ENCODE results near the gene PADI4.

- TF ChIP-seq CTCF (conservative IDR thresholded peaks at IDR 0.05; ENCODE audit: low read depth, low read length) (no peak), RAD21 (IDR thresholded peaks at IDR 0.05; ENCODE audit: low read length) (no peak), RCOR1 (IDR thresholded peaks at IDR 0.05; ENCODE audit: insufficient replicate concordance, low read length) (no peak), POLR2A (IDR thresholded peaks at IDR 0.05; ENCODE audit: low read depth, low read length) (no peak), BHLHE40 (IDR thresholded peaks at IDR 0.05; ENCODE audit: low read depth, low read length) (no peak), SMC3 (IDR thresholded peaks at IDR 0.05; ENCODE audit: low read depth, low read length) (no peak), MAZ (IDR thresholded peaks at IDR 0.05; ENCODE audit: borderline replicate concordance, low read depth, low read length) (no peak), MAFK (IDR thresholded peaks at IDR 0.05; ENCODE audit: low read depth, low read length) (no peak), FOS (IDR thresholded peaks at IDR 0.05; ENCODE audit: low read depth, low read length) (no peak), MXI1 (IDR thresholded peaks at IDR 0.05; ENCODE audit: borderline replicate concordance, low read depth, low read length) (no peak), RFX5 (IDR thresholded peaks at IDR 0.05; ENCODE audit: low read depth, low read length) (no peak), CHD1 (IDR thresholded peaks at IDR 0.05; ENCODE audit: low read depth, low read length) (no peak)
- TF ChIP-seq, protein P1, sequence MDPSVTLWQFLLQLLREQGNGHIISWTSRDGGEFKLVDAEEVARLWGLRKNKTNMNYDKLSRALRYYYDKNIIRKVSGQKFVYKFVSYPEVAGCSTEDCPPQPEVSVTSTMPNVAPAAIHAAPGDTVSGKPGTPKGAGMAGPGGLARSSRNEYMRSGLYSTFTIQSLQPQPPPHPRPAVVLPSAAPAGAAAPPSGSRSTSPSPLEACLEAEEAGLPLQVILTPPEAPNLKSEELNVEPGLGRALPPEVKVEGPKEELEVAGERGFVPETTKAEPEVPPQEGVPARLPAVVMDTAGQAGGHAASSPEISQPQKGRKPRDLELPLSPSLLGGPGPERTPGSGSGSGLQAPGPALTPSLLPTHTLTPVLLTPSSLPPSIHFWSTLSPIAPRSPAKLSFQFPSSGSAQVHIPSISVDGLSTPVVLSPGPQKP (IDR thresholded peaks at IDR 0.05; ENCODE audit: borderline replicate concordance, low read depth, low read length) = no peak
Measured at GRCh38 chr1:17318262-17318661, 10.3 kb downstream of the PADI4 start.

Measured in IMR-90 (cell line).